ENCODE data around the gene TACR2.
A peak's percentile ranks its signal among the peaks of the same experiment; 100 is the strongest.

TACR2 gene

DNA sequence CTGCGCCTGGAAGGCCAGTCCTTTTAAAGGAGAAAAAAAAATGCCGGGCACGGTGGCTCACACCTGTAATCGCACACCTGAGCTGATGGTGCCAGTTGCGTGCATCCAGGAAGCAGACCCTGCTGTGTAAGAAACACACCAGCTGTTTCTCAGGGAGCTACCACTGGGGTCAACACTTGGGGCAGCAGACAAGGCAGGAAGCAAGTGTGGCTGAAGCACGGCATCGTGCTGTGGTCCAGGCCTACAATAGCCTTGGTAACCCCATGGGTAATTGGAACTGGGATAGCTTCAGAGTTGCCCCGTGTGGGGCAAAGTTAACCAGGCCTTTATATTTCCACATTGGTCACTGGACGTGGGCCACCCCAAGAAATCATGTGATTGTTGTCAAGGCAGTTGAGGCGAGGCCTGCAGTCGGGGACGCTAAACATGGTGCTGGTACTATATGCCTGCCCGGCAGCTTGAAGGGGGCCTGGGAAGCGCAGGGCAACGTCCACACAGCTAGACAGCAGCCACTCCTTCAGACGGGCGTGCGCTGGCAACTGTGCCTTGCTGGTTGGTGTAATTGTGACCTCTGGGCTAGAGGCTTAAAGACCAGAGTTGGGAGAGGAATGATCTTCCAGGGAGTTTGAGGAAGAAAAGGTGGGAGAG, 2.5 kb upstream of the TACR2 start:
- no peak for DNase-seq (ENCODE audit: low read depth in 2 of 2)

GRCh38 chr10:69418052-69418752, 1.5 kb upstream of the TACR2 start:
- DNase-seq (ENCODE audit: low read depth in 2 of 2), result no peak

GRCh38 chr10:69417542-69417941, 824 bp upstream of the TACR2 start:
- DNase-seq (ENCODE audit: low read depth in 2 of 2), result no peak

DNA sequence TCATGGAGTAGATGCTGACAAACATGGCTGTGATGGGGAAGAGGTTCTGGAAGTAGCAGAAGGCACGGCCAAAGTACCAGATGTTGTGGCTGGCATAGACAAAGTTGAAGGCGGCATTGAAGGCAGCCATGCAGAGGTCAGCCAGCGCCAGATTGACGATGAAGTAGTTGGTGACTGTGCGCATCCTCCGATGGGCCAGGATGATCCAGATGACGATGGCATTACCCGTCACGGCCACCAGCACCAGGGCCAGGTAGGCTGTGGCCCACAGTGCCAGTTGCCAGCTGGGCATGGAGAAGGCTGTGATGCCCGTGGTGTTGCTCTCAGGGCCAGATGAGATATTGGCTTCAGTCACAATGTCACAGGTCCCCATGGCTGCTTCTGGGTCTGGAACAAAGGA, 767 bp downstream of the TACR2 start:
- no peak for DNase-seq (ENCODE audit: low read depth in 2 of 2)

- no peak for DNase-seq (ENCODE audit: low read depth in 2 of 2)
Measured at GRCh38 chr10:69415049-69415448, 1.7 kb downstream of the TACR2 start.

DNA sequence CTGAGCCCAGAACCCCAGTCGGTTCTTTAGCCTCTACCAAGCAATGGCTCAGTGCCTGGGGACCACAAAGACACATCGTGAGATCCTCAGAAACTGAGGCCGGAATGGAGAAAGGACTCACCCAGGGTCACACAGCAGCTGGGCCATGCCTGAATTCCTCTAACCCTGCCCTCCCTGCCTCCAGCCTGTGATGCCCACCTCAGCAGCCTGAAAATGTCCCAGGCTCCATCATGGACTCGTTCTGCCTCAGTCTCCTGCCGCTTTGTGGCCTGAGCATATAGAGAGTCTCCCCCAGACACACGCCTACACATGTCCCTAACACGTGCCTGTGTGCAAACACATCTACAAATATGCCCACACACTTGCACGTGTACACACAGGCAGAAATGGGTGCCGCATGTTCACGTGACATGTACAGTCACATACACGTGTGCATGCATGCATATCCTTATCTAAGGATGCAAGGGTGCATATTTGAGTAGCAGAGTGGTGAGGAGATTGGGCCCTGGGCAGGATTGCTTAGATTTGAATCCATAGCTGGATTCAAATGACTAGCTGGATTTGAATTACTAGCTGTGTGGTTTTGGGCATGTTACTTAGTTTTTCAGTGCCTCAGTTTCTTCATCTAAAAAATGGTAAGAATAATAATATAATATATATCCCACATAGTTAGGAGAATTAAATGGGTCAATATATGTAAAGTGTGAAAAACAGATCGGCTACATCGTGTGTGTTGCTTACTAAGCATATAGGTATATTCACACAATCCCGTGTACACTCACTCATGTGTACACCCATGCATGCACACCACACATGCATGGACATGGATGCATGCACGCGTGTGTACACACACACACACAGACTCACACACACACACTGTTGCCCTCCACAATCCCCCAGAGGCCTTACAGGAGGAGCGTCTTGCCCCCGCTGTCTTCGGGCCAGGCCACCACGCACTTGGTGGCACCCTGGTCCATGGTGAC, 2.4 kb downstream of the TACR2 start:
- no peak for DNase-seq (ENCODE audit: low read depth in 2 of 2)

DNA sequence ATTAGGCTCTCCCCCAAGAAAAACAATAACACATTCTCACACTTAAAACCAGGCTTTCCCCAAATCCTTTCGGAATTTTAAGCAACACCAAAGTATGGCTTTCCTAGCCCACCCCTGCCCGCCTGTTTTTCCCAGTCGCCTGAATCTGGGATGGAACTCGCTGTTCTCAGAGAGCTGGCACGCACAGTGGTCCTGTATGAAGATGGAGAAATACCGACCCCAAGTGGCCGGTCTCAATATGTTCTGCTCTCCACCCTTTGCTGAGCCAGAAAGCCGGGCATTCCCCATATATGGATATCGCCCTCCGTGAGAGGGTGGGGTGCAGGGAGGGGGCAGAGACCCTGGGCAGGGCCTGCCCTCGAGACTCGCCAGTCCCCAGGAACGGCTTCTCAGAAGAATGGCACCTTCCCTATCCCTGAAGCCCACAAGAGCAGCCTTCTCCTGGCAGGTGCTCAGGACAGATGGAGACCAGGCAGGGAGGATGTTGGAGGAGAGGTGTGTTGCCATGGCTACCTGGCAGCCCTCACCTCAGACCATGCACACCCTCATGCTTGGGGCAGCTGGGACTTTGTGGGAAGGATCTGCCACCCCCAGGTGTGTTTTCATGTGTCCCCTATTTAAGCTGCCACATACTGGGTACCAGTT, 3.4 kb downstream of the TACR2 start:
- DNase-seq (ENCODE audit: low read depth in 2 of 2), result peak in 1 of 2 donors; percentile 12

GRCh38 chr10:69412232-69412790, 4.4 kb downstream of the TACR2 start:
- no peak for DNase-seq (ENCODE audit: low read depth in 2 of 2)

GRCh38 chr10:69411476-69411875, 5.2 kb downstream of the TACR2 start:
- DNase-seq (ENCODE audit: low read depth in 2 of 2), result no peak

DNA sequence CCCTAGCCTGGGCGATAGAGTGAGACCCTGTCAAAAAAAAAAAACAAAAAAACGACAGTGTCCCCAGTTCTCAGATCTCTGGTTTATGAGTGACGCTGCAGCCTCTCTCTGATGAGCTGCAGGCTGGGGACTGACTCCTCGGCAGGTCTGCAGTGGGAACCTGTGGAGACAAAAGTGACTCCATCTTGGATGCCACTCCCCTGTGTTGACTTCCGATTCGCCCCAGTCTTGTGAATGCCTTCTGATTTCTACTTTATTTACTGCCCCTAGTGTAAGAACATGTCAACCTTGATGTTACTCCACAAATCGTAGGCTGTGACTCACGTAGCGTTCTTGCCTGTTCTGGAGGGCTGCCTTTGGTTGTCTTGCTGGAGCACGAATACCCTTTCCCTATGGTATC, 6.2 kb downstream of the TACR2 start:
- no peak for DNase-seq (ENCODE audit: low read depth in 2 of 2)

DNA sequence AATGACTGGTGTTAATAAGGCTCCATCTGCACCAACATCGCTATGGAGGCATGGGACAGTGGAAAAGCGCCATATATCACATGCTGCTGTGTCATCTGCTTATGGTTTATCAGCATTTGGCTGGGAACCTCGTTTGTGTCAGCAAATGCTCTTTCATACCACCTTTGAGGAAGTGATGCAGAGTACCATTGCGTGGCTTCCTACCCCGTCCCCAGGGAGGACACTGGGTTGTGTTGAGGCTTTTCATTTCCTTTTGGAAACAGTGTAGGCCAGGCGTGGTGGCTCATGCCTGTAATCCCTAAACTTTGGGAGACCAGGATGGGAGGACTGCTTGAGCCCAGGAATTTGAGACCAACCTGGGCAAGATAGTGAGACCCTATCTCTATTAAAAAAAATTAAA, 6.8 kb downstream of the TACR2 start:
- no peak for DNase-seq (ENCODE audit: low read depth in 2 of 2)

- DNase-seq (ENCODE audit: low read depth in 2 of 2), result no peak
Measured at GRCh38 chr10:69409176-69409495, 7.6 kb downstream of the TACR2 start.

DNA sequence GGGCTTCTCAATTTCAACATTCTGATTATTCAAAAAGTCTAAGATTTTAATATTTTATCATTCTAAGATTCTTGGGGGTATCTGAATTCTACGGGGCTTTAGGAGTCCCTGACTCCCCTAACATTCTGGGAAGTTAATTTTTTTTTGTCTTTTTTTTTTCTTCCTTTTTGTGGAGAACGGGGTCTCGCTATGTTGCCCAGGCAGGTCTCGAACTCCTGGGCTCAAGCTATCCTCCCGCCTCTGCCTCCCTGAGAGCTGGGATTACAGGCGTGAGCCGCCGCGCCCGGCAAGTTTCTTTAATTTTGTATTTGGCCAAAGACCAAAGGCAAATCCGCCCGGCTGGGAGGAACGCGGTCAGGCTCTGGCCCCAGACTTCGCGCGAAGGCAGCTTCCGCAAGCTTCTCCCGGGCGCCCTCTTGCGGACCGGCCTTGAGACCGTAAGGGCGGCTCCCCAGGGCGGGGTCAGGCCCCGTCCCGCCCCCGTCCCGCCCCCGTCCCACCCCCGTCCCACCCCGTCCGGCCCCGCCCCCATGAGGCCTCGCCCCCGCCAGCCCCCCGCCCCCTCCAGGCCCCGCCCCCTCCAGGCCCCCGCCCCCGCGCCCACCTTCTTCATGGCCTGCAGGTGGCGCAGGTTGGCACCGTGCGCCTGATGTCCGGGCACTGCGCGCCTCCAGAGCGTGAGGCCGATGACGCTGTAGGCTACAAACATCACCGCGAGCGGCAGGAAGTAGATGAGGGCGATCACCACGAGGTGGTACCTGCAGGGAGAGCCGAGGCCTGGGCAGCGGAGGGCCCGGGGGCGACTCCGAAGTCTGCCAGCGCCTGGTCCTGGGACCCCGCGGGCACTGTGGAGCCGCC, 8.2 kb downstream of the TACR2 start:
- peak; percentile 76 to 79 for DNase-seq (ENCODE audit: low read depth in 2 of 2)

- no peak for DNase-seq (ENCODE audit: low read depth in 2 of 2)
Measured at GRCh38 chr10:69407621-69408301, 9.0 kb downstream of the TACR2 start.

DNA sequence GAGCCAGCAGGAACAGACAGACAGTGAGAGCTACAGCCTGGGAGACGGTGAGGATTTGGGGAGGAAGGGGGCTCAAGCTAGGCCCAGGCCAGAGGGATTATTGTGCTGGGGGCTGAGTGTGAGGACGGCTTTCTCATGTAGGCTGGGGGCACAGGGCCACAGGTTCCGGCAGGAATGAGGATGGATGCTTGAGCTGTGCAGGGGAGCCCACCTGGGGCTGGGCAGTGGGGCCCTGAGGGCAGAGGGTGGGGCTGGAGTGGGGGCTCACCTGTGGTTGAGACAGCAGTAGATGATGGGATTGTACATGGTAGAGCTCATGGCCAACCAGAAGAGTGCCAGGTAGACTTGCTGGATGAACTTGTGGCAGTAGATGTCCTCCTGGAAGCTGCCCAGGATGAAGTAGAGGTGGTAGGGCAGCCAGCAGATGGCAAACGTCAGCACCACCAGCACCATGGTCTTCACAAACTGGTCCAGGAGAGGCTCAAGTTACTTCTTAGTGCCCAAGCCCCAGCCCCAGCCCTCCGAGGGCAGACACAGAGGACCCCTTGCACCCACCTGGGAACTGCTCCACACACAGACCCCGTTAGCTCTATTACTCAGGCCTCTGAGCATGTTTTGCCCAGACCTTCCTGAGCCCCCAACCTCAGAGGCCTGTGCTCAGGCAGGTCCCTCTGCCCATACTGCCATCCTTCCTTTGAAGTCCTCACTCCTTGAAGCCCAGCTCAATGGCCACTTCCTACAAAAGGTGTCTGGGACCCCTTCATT, 9.7 kb downstream of the TACR2 start:
- DNase-seq (ENCODE audit: low read depth in 2 of 2), result no peak

DNA sequence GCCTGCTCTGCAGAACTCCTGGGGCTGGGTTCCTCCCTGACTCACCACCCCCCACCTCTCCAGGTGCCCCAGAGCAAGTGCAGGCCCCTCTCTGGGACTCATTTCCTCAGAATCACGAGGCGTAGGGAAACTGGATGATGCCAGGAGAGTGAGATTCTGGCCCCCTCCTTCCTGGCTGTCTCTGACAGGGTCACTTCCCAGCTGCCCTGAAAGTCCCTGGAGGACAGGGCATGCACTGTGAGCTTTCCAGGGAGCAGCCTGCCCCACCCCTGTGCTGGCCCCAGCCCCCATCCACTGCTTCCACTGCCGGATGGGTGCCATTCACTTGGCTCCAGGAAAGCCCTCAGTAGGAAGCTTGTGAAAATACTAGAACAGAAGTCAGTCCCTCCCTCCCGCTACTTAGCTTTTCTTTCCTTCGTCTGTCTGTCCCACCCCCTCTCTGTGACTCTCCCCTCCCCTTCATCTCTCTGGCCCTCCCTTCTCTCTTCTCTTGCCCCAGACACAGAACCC, 10.4 kb downstream of the TACR2 start:
- DNase-seq (ENCODE audit: low read depth in 2 of 2), result no peak

DNA sequence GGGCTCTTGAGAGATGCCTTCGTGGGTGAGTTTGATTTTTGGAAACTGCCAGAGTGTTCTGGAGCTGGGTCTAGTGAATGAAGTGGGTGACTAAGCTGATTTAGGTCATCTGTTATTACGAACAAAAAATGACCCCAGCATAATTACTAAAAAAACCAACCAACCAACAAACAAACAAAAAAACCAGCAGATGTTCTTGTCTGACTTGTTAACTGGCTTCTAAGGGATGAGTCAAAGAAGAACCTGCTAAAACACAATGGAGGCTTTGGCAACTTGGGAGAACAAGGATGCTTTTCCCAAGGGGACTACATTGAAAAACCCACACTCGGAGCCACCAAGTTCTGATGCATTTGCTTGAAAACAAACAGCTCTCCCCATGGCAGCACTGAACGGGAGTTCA, 11.5 kb downstream of the TACR2 start:
- DNase-seq (ENCODE audit: low read depth in 2 of 2), result no peak

DNA sequence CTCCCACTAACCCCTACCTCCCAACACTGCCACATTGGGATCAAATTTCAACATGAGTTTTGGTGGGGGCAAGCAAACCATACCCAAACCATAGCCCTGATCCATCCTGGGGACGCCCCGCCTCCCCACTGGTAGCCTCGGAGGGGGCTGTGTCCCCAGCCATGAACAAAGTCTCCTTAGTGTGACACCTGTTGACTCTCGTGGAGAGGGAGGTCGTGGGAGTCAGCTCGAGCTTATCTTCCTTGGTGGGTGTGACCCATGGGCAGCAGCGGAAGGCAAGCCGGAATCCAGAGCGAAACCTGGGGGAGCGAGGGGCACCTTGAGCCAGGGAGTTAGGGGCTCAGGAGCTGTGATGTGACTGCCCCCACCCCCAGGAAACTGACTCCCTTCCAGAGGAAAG, 11.9 kb downstream of the TACR2 start:
- DNase-seq (ENCODE audit: low read depth in 2 of 2), result no peak

- DNase-seq (ENCODE audit: low read depth in 2 of 2), result no peak
Measured at GRCh38 chr10:69403519-69403918, 13.2 kb downstream of the TACR2 start.

Data from stimulated activated CD8-positive, alpha-beta memory T cell treated with anti-CD3 and anti-CD28 coated beads, Interleukin-7, amount 100 ng/mL, for 1 hour (primary cell).